Measurements from ENCODE around the gene SLC19A2. TPM values are rescaled to one million over a fixed set of nuclear protein-coding genes. Genes with fewer than 3 reads are reported as not detected.
A peak's percentile ranks its signal among the peaks of the same experiment; 100 is the strongest.

The SLC19A2 gene
- polyA plus RNA-seq, 1 donor: 12.1 TPM

DNA sequence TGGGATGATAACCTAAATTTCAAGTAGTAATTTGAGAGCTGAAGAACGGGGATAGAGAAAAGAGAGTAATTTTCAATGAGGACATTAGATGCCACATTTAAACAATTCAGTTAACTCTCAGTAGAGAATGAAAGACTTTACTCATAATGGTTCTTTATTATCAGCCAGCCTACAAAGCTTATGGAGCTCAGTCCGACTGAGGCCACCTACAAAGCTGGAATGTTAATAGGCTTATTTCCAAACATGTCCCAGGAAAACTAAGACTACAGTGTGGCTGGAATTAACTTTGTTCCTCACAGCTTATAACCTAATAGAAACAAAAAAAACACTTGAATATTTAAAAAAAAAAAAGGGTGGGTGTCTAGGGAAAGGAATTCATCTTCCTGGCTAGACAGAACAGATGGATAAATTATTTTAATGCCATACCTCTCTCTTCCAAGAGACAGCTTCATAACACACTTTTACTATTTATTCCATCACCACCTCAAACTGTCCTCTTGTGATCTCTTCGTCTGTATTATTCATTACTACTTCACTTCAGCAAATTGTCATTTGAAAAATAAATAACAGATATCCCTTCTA is 9.8 kb downstream of the SLC19A2 start:
- Histone ChIP-seq H3K9me3 (ENCODE audit: control insufficient read depth, low read depth, low read length) (no peaks in the 10 kb centered on the region), H3K4me3 (ENCODE audit: low read length) (no peak overlapping the region), H3K27me3 (ENCODE audit: control insufficient read depth, insufficient read depth, low read length) (no peaks in the 10 kb centered on the region), H3K27ac (ENCODE audit: low read length) (no peak overlapping the region), H3K36me3 (ENCODE audit: control insufficient read depth, insufficient read depth, low read length) (peaks cover 18% of the 10 kb centered on the region), H3K4me1 (ENCODE audit: control insufficient read depth, insufficient read depth, low read length) (no peaks in the 10 kb centered on the region)
- WGBS (ENCODE audit: insufficient coverage, low lambda C conversion rate): 85% methylated on average over 2 of the region's 3 CpGs
- DNase-seq: no peak

DNA sequence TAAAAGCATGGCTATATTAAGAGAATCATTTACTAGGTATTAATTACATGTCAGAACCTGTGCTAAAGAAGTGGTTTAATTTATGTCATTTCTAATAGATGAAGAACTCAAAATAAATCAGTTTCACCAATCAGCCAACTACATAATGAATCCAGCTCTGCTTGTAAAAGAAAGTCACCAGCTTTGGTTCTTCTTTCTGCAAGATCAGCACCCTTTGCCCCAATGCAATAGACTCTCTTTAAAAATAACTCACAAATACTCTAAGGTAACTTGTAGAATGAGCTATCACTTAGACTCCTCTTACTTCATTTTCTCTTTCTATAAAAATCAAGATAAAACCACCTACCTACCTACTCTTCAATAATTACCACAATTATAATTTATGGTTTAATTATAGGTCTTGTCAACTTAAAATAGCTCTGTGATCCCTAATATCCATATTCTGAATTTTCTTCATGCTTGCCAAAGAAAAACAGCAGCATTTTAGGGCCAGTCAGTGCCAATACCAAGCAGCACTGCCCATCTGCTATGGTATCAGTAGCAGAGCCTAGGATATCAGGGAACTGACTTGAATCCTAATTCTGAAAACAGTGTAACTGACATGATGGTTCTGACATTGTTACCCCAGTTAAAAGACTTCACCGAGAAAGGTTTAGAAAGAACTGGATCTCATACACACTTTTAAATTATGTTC is 11.3 kb downstream of the SLC19A2 start:
- no peak overlapping the region for H3K27ac ChIP-seq (ENCODE audit: low read length)
- H3K27me3 ChIP-seq (ENCODE audit: control insufficient read depth, insufficient read depth, low read length): no peaks in the 10 kb centered on the region
- H3K4me3 ChIP-seq (ENCODE audit: low read length): no peak overlapping the region
- no peaks in the 10 kb centered on the region for H3K9me3 ChIP-seq (ENCODE audit: control insufficient read depth, low read depth, low read length)
- no CpG with 5 or more reads among the region's 1 CpG for WGBS (ENCODE audit: insufficient coverage, low lambda C conversion rate)
- H3K4me1 ChIP-seq (ENCODE audit: control insufficient read depth, insufficient read depth, low read length): no peaks in the 10 kb centered on the region
- no peak for DNase-seq
- H3K36me3 ChIP-seq (ENCODE audit: control insufficient read depth, insufficient read depth, low read length): peaks cover 18% of the 10 kb centered on the region

GRCh38 chr1:169473347-169473746 is 12.4 kb downstream of the SLC19A2 start:
- peaks cover 26% of the 10 kb centered on the region for H3K36me3 ChIP-seq (ENCODE audit: control insufficient read depth, insufficient read depth, low read length)
- no peak overlapping the region for H3K27ac ChIP-seq (ENCODE audit: low read length)
- no peaks in the 10 kb centered on the region for H3K4me1 ChIP-seq (ENCODE audit: control insufficient read depth, insufficient read depth, low read length)
- H3K27me3 ChIP-seq (ENCODE audit: control insufficient read depth, insufficient read depth, low read length): no peaks in the 10 kb centered on the region
- no peaks in the 10 kb centered on the region for H3K9me3 ChIP-seq (ENCODE audit: control insufficient read depth, low read depth, low read length)
- WGBS (ENCODE audit: insufficient coverage, low lambda C conversion rate): no CpG with 5 or more reads among the region's 5 CpGs
- no peak overlapping the region for H3K4me3 ChIP-seq (ENCODE audit: low read length)
- no peak for DNase-seq

- no peak overlapping the region for H3K4me3 ChIP-seq (ENCODE audit: low read length)
Observed at GRCh38 chr1:169472738-169473137, 13.0 kb downstream of the SLC19A2 start.

GRCh38 chr1:169468982-169469381 is 16.8 kb downstream of the SLC19A2 start:
- no peak for DNase-seq
- H3K27me3 ChIP-seq (ENCODE audit: control insufficient read depth, insufficient read depth, low read length): no peaks in the 10 kb centered on the region
- no peaks in the 10 kb centered on the region for H3K4me1 ChIP-seq (ENCODE audit: control insufficient read depth, insufficient read depth, low read length)
- H3K4me3 ChIP-seq (ENCODE audit: low read length): no peak overlapping the region
- no peaks in the 10 kb centered on the region for H3K9me3 ChIP-seq (ENCODE audit: control insufficient read depth, low read depth, low read length)
- H3K27ac ChIP-seq (ENCODE audit: low read length): no peak overlapping the region
- H3K36me3 ChIP-seq (ENCODE audit: control insufficient read depth, insufficient read depth, low read length): peaks cover 17% of the 10 kb centered on the region

More at GRCh38 chr1:169472738-169473137, 13.0 kb downstream of the SLC19A2 start:
- Histone ChIP-seq H3K27ac (ENCODE audit: low read length) (no peak overlapping the region), H3K4me1 (ENCODE audit: control insufficient read depth, insufficient read depth, low read length) (no peaks in the 10 kb centered on the region), H3K9me3 (ENCODE audit: control insufficient read depth, low read depth, low read length) (no peaks in the 10 kb centered on the region), H3K36me3 (ENCODE audit: control insufficient read depth, insufficient read depth, low read length) (peaks cover 30% of the 10 kb centered on the region), H3K27me3 (ENCODE audit: control insufficient read depth, insufficient read depth, low read length) (no peaks in the 10 kb centered on the region)
- 100% methylated on average over 1 of the region's 3 CpGs for WGBS (ENCODE audit: insufficient coverage, low lambda C conversion rate)
- no peak for DNase-seq

DNA sequence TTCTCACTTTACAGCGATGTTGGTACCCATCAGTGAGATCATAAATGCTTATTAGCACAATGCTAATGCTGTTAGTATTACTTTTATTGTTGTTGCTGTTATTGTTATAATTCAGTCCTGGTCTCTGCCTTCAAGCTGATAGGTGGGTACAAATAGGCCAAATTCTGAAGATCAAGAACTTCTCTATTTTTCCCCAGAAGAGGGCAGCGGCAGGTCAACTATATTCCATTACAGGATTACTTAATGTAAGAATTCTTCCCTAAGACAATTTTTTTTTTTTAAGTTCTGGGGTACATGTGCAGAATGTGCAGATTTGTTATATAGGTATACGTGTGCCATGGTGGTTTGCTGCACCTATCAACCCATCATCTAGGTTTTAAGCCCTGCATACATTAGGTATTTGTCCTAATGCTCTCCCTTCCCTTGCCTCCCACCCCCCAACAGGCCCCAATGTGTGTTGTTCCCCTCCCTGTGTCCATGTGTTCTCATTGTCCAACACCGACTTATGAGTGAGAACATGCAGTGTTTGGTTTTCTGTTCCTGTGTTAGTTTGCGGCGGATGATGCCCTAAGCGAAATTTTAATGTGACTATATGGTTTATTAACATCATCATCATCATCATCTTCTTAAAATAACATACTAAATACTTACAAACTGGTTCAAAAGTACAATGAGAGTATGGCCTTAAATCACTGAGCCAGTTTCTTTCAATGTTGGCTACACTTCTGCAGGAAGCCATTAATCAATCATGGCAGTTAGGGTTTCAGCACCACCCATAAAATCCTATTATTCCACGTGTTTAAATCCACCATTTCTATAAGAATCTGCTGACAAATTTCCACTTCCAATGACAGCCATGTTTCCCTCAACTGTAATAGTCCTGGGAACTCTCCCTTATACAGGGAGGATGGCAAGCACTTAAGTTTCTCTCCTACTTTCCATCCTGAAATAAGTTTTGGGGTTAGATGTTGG is 19.2 kb downstream of the SLC19A2 start:
- H3K4me3 ChIP-seq (ENCODE audit: low read length): no peak overlapping the region
- 88% methylated on average over 5 of the region's 8 CpGs for WGBS (ENCODE audit: insufficient coverage, low lambda C conversion rate)
- H3K9me3 ChIP-seq (ENCODE audit: control insufficient read depth, low read depth, low read length): no peaks in the 10 kb centered on the region
- H3K27ac ChIP-seq (ENCODE audit: low read length): no peak overlapping the region
- H3K27me3 ChIP-seq (ENCODE audit: control insufficient read depth, insufficient read depth, low read length): no peaks in the 10 kb centered on the region
- no peaks in the 10 kb centered on the region for H3K4me1 ChIP-seq (ENCODE audit: control insufficient read depth, insufficient read depth, low read length)
- H3K36me3 ChIP-seq (ENCODE audit: control insufficient read depth, insufficient read depth, low read length): peaks cover 17% of the 10 kb centered on the region
- peak in 1 of 2 donors; percentile 26 for DNase-seq

DNA sequence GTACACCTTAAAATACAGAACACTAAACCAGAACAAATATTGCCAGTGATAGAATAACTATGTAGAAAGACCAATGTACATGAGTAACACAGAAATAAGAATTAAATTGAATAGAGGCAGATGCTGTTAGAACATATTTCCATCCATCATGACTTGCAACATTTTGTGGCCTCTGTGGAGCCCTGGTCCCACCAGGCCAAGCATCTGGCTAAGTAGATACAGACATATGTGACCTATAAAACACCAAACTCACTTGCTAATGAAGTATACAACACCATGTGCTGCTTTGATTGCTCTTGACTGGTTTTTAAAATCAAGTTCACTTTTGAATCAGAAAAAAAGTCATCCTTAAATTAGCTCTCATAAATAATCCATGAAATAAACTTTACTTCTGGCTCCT is 20.5 kb downstream of the SLC19A2 start:
- peaks cover 1% of the 10 kb centered on the region for H3K9me3 ChIP-seq (ENCODE audit: control insufficient read depth, low read depth, low read length)
- no peak overlapping the region for H3K4me3 ChIP-seq (ENCODE audit: low read length)
- no peak for DNase-seq
- peaks cover 17% of the 10 kb centered on the region for H3K36me3 ChIP-seq (ENCODE audit: control insufficient read depth, insufficient read depth, low read length)
- no peak overlapping the region for H3K27ac ChIP-seq (ENCODE audit: low read length)
- no peaks in the 10 kb centered on the region for H3K4me1 ChIP-seq (ENCODE audit: control insufficient read depth, insufficient read depth, low read length)
- peaks cover 4% of the 10 kb centered on the region for H3K27me3 ChIP-seq (ENCODE audit: control insufficient read depth, insufficient read depth, low read length)

- peaks cover 10% of the 10 kb centered on the region for H3K9me3 ChIP-seq (ENCODE audit: control insufficient read depth, low read depth, low read length)
- no peak overlapping the region for H3K4me3 ChIP-seq (ENCODE audit: low read length)
- peaks cover 10% of the 10 kb centered on the region for H3K27me3 ChIP-seq (ENCODE audit: control insufficient read depth, insufficient read depth, low read length)
- H3K36me3 ChIP-seq (ENCODE audit: control insufficient read depth, insufficient read depth, low read length): peaks cover 4% of the 10 kb centered on the region
- no peak for DNase-seq
- H3K27ac ChIP-seq (ENCODE audit: low read length): no peak overlapping the region
- H3K4me1 ChIP-seq (ENCODE audit: control insufficient read depth, insufficient read depth, low read length): no peaks in the 10 kb centered on the region
- WGBS (ENCODE audit: insufficient coverage, low lambda C conversion rate): no CpG with 5 or more reads among the region's 5 CpGs
Observed at GRCh38 chr1:169462385-169462784, 23.4 kb downstream of the SLC19A2 start.

DNA sequence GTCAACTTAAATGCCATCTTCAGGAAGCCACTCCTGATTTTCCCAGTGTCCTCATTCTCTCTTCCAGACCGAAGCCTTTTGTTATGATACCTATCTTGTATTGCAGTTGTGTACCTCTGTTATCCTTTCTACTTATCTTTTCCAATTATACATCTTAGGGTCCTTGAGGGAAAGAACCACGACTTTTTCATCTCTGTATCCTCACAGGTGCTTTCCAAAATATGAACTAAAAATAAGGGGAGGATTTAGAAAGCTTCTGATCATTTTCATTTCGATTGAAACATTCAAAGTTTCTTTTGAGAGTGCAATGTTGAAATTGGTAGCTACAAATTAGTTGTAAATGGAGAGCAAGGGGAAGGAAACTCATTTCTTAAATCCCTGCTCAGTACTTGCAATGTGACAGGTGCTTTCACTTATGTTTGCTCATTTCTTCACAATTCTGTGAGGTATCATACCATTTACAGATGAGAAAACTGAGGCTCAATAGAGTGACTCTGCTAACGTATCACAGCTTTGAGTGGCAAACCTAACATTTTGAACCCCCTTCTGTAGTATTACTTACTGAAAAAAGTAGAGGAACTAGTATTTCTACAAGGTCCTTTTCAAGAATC is 24.2 kb downstream of the SLC19A2 start:
- Histone ChIP-seq H3K36me3 (ENCODE audit: control insufficient read depth, insufficient read depth, low read length) (peaks cover 2% of the 10 kb centered on the region), H3K4me1 (ENCODE audit: control insufficient read depth, insufficient read depth, low read length) (no peaks in the 10 kb centered on the region), H3K27me3 (ENCODE audit: control insufficient read depth, insufficient read depth, low read length) (peaks cover 10% of the 10 kb centered on the region), H3K4me3 (ENCODE audit: low read length) (no peak overlapping the region), H3K27ac (ENCODE audit: low read length) (no peak overlapping the region), H3K9me3 (ENCODE audit: control insufficient read depth, low read depth, low read length) (peaks cover 14% of the 10 kb centered on the region)
- WGBS (ENCODE audit: insufficient coverage, low lambda C conversion rate): 90% methylated on average over 2 of the region's 4 CpGs
- DNase-seq: no peak

- no CpG with 5 or more reads among the region's 35 CpGs for WGBS (ENCODE audit: insufficient coverage, low lambda C conversion rate)
- peaks cover 10% of the 10 kb centered on the region for H3K27me3 ChIP-seq (ENCODE audit: control insufficient read depth, insufficient read depth, low read length)
- H3K4me1 ChIP-seq (ENCODE audit: control insufficient read depth, insufficient read depth, low read length): no peaks in the 10 kb centered on the region
- H3K27ac ChIP-seq (ENCODE audit: low read length): no peak overlapping the region
- peak overlapping the region; percentile 34 for H3K4me3 ChIP-seq (ENCODE audit: low read length)
- peaks cover 14% of the 10 kb centered on the region for H3K9me3 ChIP-seq (ENCODE audit: control insufficient read depth, low read depth, low read length)
- peak in 1 of 2 donors; percentile 27 for DNase-seq
- H3K36me3 ChIP-seq (ENCODE audit: control insufficient read depth, insufficient read depth, low read length): no peaks in the 10 kb centered on the region
Observed at GRCh38 chr1:169460191-169460833, 25.4 kb downstream of the SLC19A2 start.

Data from large intestine (tissue), 3 donors.